Neuronal stem cell (in vitro differentiated cells): ENCODE measurements around the gene TCP11L1.
A peak's percentile ranks its signal among the peaks of the same experiment; 100 is the strongest.

ENCODE experiments used
- DNase-seq: peaks from one replicate; pipeline ENCODE4 v3.0.0-alpha.2; 2013; ENCODE audit warnings: low spot score
- H2AFZ ChIP-seq: one replicate; pipeline ENCODE4 v1.6.1; 2013; ENCODE audit warnings: mild to moderate bottlenecking, low read length, inconsistent platforms
- H2AK5ac ChIP-seq: 2 replicates; pipeline ENCODE4 v1.6.1; 2013; ENCODE audit warnings: low read depth, mild to moderate bottlenecking, inconsistent platforms, low read length, moderate library complexity, mixed read lengths
- H2BK120ac ChIP-seq: 2 replicates; pipeline ENCODE4 v1.6.1; 2013; ENCODE audit warnings: low read depth, mild to moderate bottlenecking, inconsistent platforms, low read length, moderate library complexity, mixed read lengths
- H2BK12ac ChIP-seq: one replicate; pipeline ENCODE4 v1.6.1; 2013; ENCODE audit warnings: low read length, inconsistent platforms
- H2BK15ac ChIP-seq: 2 replicates; pipeline ENCODE4 v1.6.1; 2013; ENCODE audit warnings: mild to moderate bottlenecking, low read length, inconsistent platforms, mixed read lengths
- H2BK5ac ChIP-seq: one replicate; pipeline ENCODE4 v1.6.1; 2013; ENCODE audit warnings: inconsistent platforms, mild to moderate bottlenecking, low read length, moderate library complexity
- H3K14ac ChIP-seq: one replicate; pipeline ENCODE4 v1.6.1; 2013; ENCODE audit warnings: low read length, inconsistent platforms
- H3K18ac ChIP-seq: 2 replicates; pipeline ENCODE4 v1.6.1; 2013; ENCODE audit warnings: low read length, inconsistent platforms
- H3K23ac ChIP-seq: 2 replicates; pipeline ENCODE4 v1.6.1; 2013; ENCODE audit warnings: low read depth, mild to moderate bottlenecking, mixed read lengths, low read length, inconsistent platforms; ENCODE audit not compliant: poor library complexity
- H3K27ac ChIP-seq: replicated peaks from 3 replicates; pipeline ENCODE4 v1.5.1; 2013; ENCODE audit warnings: low read length, inconsistent platforms
- H3K27me3 ChIP-seq, 3 experiments: 2 replicates each; pipeline ENCODE4 v1.6.1; 2013; ENCODE audit warnings: low read length in 3 of 3, mild to moderate bottlenecking in 2 of 3, inconsistent platforms in 1 of 3, low read depth in 1 of 3, mixed read lengths in 1 of 3, moderate library complexity in 1 of 3; ENCODE audit not compliant: control insufficient read depth in 3 of 3, insufficient read depth in 3 of 3
- H3K36me3 ChIP-seq, 2 donors: replicated peaks in 1 of 2; 2 replicates each; pipeline ENCODE4 v1.6.1; 2013; ENCODE audit warnings: low read length in 2 of 2; ENCODE audit not compliant: control insufficient read depth in 2 of 2, insufficient read depth in 2 of 2
- H3K4ac ChIP-seq: 2 replicates; pipeline ENCODE4 v1.6.1; 2013; ENCODE audit warnings: inconsistent platforms, mild to moderate bottlenecking, low read length, moderate library complexity
- H3K4me1 ChIP-seq, 2 donors: 1 replicate in 1 of 2; 2 replicates in 1 of 2; pipeline ENCODE4 v1.6.1; 2013; ENCODE audit warnings: low read length in 2 of 2, low read depth in 1 of 2; ENCODE audit not compliant: control insufficient read depth in 2 of 2, insufficient read depth in 1 of 2
- H3K4me2 ChIP-seq: one replicate; pipeline ENCODE4 v1.6.1; 2013; ENCODE audit warnings: mild to moderate bottlenecking, low read length, inconsistent platforms; ENCODE audit not compliant: insufficient read depth, poor library complexity, severe bottlenecking
- H3K4me3 ChIP-seq, 2 donors: 2 replicates each; pipeline ENCODE4 v1.5.1; 2013; ENCODE audit warnings: low read length in 2 of 2, mild to moderate bottlenecking in 2 of 2, inconsistent platforms in 1 of 2, moderate library complexity in 1 of 2
- H3K79me1 ChIP-seq: one replicate; pipeline ENCODE4 v1.6.1; 2013; ENCODE audit warnings: low read depth, mild to moderate bottlenecking, inconsistent platforms, low read length, moderate library complexity
- H3K9ac ChIP-seq: one replicate; pipeline ENCODE4 v1.6.1; 2013; ENCODE audit warnings: mild to moderate bottlenecking, low read depth, low read length, inconsistent platforms; ENCODE audit not compliant: poor library complexity
- H3K9me3 ChIP-seq, 2 donors: replicated peaks in 1 of 2; 2 replicates each; pipeline versions ENCODE3 to v1.6.1; 2013; ENCODE audit warnings: low read length in 2 of 2, mild to moderate bottlenecking in 2 of 2, inconsistent platforms in 1 of 2, low read depth in 1 of 2, mixed read lengths in 1 of 2, moderate library complexity in 1 of 2; ENCODE audit not compliant: control insufficient read depth in 2 of 2, insufficient read depth in 1 of 2
- H4K8ac ChIP-seq: one replicate; pipeline ENCODE4 v1.6.1; 2013; ENCODE audit warnings: low read depth, mild to moderate bottlenecking, inconsistent platforms, low read length, moderate library complexity
- H4K91ac ChIP-seq: one replicate; pipeline ENCODE4 v1.6.1; 2013; ENCODE audit warnings: low read length, low read depth, mild to moderate bottlenecking, inconsistent platforms; ENCODE audit not compliant: poor library complexity
- WGBS, 2 donors: extraction: QIAGEN DNeasy Blood & Tissue Kit; methylation state at CpG; one replicate each; pipeline ENCODE4 v1.1.7; 2013; ENCODE audit warnings: missing lambda C conversion rate in 2 of 2, mixed read lengths in 1 of 2; ENCODE audit not compliant: insufficient read length in 2 of 2, insufficient replicate concordance in 1 of 2; ENCODE audit errors: extremely low coverage in 2 of 2; 5-methylcytosine and 5-hydroxymethylcytosine counted together

Gene TCP11L1

GRCh38 chr11:33006010-33006409, 33.4 kb upstream of the TCP11L1 start:
- Histone ChIP-seq H2BK15ac (no peak overlapping the region), H3K27ac (no peak overlapping the region), H3K18ac (no peak overlapping the region), H3K36me3 (no peaks in the 10 kb centered on the region), H2BK120ac (no peak overlapping the region), H4K8ac (no peak overlapping the region), H2BK12ac (no peak overlapping the region), H2AK5ac (no peak overlapping the region), H2BK5ac (no peak overlapping the region), H3K4ac (no peak overlapping the region), H3K23ac (no peak overlapping the region), H3K14ac (no peak overlapping the region), H3K4me3 (no peak overlapping the region), H3K9me3 (no peaks in the 10 kb centered on the region), H3K9ac (no peak overlapping the region), H2AFZ (no peak overlapping the region), H3K79me1 (no peaks in the 10 kb centered on the region), H3K4me1 (no peaks in the 10 kb centered on the region), H3K27me3 (peaks cover 0 to 3% (median 0%) of the 10 kb centered on the region in 3 experiments), H3K4me2 (no peak overlapping the region), H4K91ac (no peak overlapping the region)
- DNase-seq, result no peak

- Histone ChIP-seq H2BK15ac (no peak overlapping the region), H4K91ac (no peak overlapping the region), H3K79me1 (no peaks in the 10 kb centered on the region), H3K27me3 (peaks cover 0 to 9% (median 7%) of the 10 kb centered on the region in 3 experiments), H2AFZ (no peak overlapping the region), H3K9me3 (no peaks in the 10 kb centered on the region), H3K4me3 (no peak overlapping the region), H3K9ac (no peak overlapping the region), H3K14ac (no peak overlapping the region), H3K4ac (no peak overlapping the region), H3K23ac (no peak overlapping the region), H3K4me2 (no peak overlapping the region), H2BK5ac (no peak overlapping the region), H3K36me3 (no peaks in the 10 kb centered on the region), H3K18ac (no peak overlapping the region), H4K8ac (no peak overlapping the region), H2BK12ac (no peak overlapping the region), H3K27ac (no peak overlapping the region), H2BK120ac (no peak overlapping the region), H2AK5ac (no peak overlapping the region), H3K4me1 (peaks cover 2 to 3% of the 10 kb centered on the region in 2 donors)
- no CpG with 5 or more reads among the region's 1 CpG for WGBS, 2 donors
- no peak for DNase-seq
Measured at GRCh38 chr11:33013755-33014154, 25.6 kb upstream of the TCP11L1 start.

- H4K91ac ChIP-seq, result no peak within 1 kb of the TSS
- no CpG with 5 or more reads among the region's 89 CpGs for WGBS, 2 donors
- H2BK5ac ChIP-seq, result peak within 1 kb of the TSS; percentile 3
- H2AFZ ChIP-seq, result peak within 1 kb of the TSS; percentile 97
- no peak within 1 kb of the TSS for H3K14ac ChIP-seq
- no peak within 1 kb of the TSS for H3K4ac ChIP-seq
- H3K4me2 ChIP-seq, result peak within 1 kb of the TSS; percentile 90
- H2BK15ac ChIP-seq, result no peak within 1 kb of the TSS
- peak within 1 kb of the TSS; percentile 39 for H3K9ac ChIP-seq
- no peak within 1 kb of the TSS for H2BK120ac ChIP-seq
- peak; percentile 76 for DNase-seq
- H3K79me1 ChIP-seq, result no peaks in the 10 kb centered on the region
- H3K9me3 ChIP-seq, result no peaks in the 10 kb centered on the region
- H3K4me3 ChIP-seq, result peak within 1 kb of the TSS; percentile 54 to 77
- peaks cover 0 to 11% (median 7%) of the 10 kb centered on the region in 3 experiments for H3K27me3 ChIP-seq
- H3K18ac ChIP-seq, result peak within 1 kb of the TSS; percentile 24
- no peak within 1 kb of the TSS for H2AK5ac ChIP-seq
- H3K23ac ChIP-seq, result no peak within 1 kb of the TSS
- H3K27ac ChIP-seq, result no peak within 1 kb of the TSS
- H2BK12ac ChIP-seq, result no peak within 1 kb of the TSS
- H3K36me3 ChIP-seq, result no peaks in the 10 kb centered on the region
- no peak within 1 kb of the TSS for H4K8ac ChIP-seq
- H3K4me1 ChIP-seq, result peaks cover 2 to 3% of the 10 kb centered on the region in 2 donors
Measured at GRCh38 chr11:33015621-33016551, 23.5 kb upstream of the TCP11L1 start, which contains the start of gene DEPDC7. Gene DEPDC7, plus strand, starts transcription at chr11:33015878. Its CDS starts 78 bp downstream, at chr11:33015956.

GRCh38 chr11:33016654-33017053, 22.7 kb upstream of the TCP11L1 start:
- Histone ChIP-seq H2BK15ac (no peak overlapping the region), H2BK5ac (no peak overlapping the region), H2AK5ac (no peak overlapping the region), H3K36me3 (no peaks in the 10 kb centered on the region), H4K91ac (no peak overlapping the region), H3K9ac (no peak overlapping the region), H2BK120ac (no peak overlapping the region), H2BK12ac (no peak overlapping the region), H2AFZ (peak overlapping the region; percentile 97), H3K4me2 (peak overlapping the region; percentile 90), H3K18ac (no peak overlapping the region), H3K23ac (no peak overlapping the region), H3K79me1 (no peaks in the 10 kb centered on the region), H3K27ac (no peak overlapping the region), H3K4me3 (peak overlapping the region in 1 of 2 donors; percentile 54), H3K9me3 (no peaks in the 10 kb centered on the region), H4K8ac (no peak overlapping the region), H3K4ac (no peak overlapping the region), H3K14ac (no peak overlapping the region), H3K27me3 (peaks cover 0 to 11% (median 7%) of the 10 kb centered on the region in 3 experiments), H3K4me1 (peaks cover 2 to 3% of the 10 kb centered on the region in 2 donors)
- WGBS, 2 donors, result no CpG with 5 or more reads among the region's 4 CpGs
- no peak for DNase-seq
